Erythroblast (primary cell): ENCODE results near the gene DIP2C.
"Not testable (repeated sequence)": the region's sequence is repeated elsewhere in the genome, so short reads cannot be mapped to it uniquely, and the experiment has no call there.

ENCODE experiments used
- DNase-seq, 2 experiments: peaks; one replicate each; lab custom pipeline; 2025; lab: John Stamatoyannopoulos, UW
- GATA1 ChIP-seq: IDR thresholded peaks from 2 replicates; pipeline ENCODE4 v1.6.1; 2011; ENCODE audit warnings: low read depth, mild to moderate bottlenecking, control low read depth, low read length, moderate library complexity
- POLR2A ChIP-seq: IDR thresholded peaks from 2 replicates; pipeline ENCODE4 v1.6.1; 2011; ENCODE audit warnings: mild to moderate bottlenecking, low read length

DIP2C gene

GRCh38 chr10:641149-642010 lies 48.1 kb downstream of the DIP2C start:
- TF ChIP-seq GATA1 (no peak), POLR2A (no peak)

GRCh38 chr10:640673-641045 lies 48.8 kb downstream of the DIP2C start:
- TF ChIP-seq POLR2A (no peak), GATA1 (no peak)
- DNase-seq = no peak

More at GRCh38 chr10:641149-642010, 48.1 kb downstream of the DIP2C start:
- no peak for DNase-seq

GRCh38 chr10:639751-640672 lies 49.5 kb downstream of the DIP2C start:
- no peak for DNase-seq

DNA sequence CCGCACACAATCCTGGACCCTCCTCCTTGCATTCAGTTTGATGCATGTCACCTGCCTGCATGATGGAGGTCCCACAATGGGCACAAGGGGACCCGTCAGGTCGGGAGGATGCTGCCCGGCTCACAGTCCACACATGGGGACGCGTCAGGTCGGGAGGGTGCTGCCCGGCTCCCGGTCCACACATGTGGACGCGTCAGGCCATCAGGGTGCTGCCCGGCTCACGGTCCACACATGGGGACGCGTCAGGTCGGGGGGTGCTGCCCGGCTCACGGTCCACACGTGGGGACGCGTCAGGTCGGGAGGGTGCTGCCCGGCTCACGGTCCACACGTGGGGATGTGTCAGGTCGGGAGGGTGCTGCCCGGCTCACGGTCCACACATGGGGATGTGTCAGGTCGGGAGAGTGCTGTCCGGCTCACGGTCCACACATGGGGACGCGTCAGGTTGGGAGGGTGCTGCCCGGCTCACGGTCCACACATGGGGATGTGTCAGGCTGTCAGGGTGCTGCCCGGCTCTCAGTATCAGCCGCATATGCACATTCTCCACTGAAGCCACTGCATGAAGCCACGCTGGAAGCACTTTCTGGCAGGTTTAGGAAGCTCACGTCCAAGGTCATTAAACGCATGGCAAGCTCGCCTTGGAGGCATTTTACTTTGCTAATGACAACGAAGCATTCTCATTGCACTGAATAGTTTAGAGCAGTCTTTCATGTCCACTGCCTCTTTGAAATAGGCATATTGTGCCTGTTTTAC lies 50.3 kb downstream of the DIP2C start:
- TF ChIP-seq GATA1 = no peak
- no peak for TF ChIP-seq POLR2A
- DNase-seq = no peak

More at GRCh38 chr10:639751-640672, 49.5 kb downstream of the DIP2C start:
- TF ChIP-seq GATA1 (no peak), POLR2A (no peak)

- TF ChIP-seq POLR2A (no peak), GATA1 (no peak)
These were observed 51.7 kb downstream of the DIP2C start for GRCh38 chr10:637771-638195.

DNA sequence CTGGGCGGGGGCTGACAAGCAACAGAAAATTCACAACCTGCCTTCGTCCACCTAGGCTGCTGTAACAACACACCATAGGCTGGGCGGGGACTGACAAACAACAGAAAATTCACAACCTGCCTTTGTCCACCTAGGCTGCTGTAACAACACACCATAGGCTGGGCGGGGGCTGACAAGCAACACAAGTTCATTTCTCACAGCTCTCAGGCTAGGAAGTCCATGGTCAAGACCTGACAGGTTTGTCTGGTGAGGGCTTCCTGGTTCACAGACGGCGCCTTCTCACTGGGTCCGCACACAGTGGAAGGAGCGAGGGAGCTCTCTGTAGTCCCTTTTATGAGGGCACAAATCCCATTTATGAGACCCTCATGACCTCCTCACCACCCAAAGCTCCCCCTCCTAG lies 52.2 kb downstream of the DIP2C start:
- DNase-seq = no peak
- no peak for TF ChIP-seq POLR2A

More at GRCh38 chr10:637771-638195, 51.7 kb downstream of the DIP2C start:
- DNase-seq = no peak

GRCh38 chr10:636769-637168 lies 52.7 kb downstream of the DIP2C start:
- TF ChIP-seq POLR2A (no peak), GATA1 (no peak)
- no peak for DNase-seq

DNA sequence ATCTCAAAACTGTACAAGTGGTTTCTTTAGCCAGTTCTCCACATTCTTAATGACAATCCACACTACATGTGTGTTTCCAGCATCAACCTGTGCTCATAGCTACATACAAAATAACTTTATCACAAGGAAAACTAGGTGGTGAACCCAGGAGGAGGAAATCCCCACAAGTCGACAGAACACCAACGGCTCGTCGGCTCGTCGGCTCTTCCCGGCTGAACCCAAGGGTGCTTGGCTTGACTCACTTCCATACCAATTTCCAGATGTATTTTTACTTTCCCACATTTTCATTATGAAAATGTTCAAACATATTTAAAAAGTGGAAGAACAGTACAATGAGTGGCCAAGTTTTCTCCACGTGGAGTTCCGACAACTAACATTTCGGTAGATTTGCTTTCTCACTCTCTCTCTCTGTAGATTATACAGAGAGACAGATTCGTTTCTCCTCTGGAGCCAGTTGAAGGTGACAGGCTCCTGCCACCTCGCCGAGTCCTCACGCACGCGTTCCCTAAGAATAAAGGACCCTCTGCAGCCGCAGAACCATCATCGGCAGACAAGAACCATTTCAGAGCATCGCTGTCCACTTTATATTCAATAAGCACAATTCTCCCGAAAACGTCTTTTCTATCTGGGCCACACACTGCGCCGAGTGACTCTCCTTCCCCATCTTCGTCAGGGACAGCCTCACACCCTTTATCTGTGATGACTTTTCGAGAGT lies 53.3 kb downstream of the DIP2C start:
- TF ChIP-seq GATA1 (no peak), POLR2A (no peak)
- no peak for DNase-seq

GRCh38 chr10:635088-635861 lies 54.2 kb downstream of the DIP2C start:
- TF ChIP-seq POLR2A (no peak), GATA1 (no peak)
- no peak for DNase-seq

GRCh38 chr10:634256-634655 lies 55.2 kb downstream of the DIP2C start:
- DNase-seq = no peak
- TF ChIP-seq GATA1 (no peak), POLR2A (no peak)

DNA sequence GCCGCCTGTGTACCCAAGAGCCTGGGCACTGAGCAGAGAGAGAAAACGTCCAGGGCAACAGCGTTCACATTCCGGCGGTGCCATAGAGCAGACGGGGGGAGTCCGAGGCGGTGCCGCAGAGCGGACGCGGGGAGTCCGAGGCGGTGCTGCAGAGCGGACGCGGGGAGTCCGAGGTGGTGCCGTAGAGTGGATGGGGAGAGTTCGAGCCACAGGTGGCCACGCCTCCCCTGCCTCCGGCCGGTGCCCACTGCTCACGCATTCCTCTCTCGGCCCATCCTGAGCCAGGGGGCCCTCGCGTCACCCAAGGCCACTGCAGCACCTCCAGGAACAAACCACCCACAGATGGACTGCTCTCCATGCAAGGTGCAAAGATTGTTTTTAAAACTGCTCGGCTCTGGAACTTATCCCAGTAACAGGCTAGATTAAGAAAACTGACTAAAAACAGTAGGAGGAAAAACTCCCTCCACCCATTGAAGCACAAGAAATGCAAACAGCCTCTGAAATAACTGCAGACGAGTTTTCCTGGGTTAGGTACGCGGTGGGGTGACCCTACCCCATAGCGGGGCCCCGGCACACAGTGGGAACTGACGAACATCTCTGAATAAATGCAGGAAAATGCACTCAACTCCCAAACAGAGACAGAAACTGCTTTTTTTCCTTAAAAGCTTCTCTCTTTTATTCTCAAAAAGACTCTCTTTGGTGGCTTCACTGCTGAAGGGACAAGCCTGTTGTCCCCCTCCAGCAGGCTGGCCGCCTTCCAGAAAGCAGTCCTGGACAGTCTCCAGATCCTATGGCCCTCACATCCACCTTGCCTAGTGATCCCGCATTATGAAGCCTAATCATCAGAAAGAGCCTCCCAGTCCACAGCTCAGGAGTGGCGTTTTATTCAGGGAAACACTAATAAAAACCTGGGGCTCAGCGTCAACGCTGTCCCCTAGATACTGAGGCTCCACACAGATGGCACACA lies 55.9 kb downstream of the DIP2C start:
- TF ChIP-seq GATA1 (no peak), POLR2A (no peak)
- no peak for DNase-seq

GRCh38 chr10:632807-633177 lies 56.7 kb downstream of the DIP2C start:
- DNase-seq = not testable (repeated sequence)

GRCh38 chr10:632155-632806 lies 57.2 kb downstream of the DIP2C start:
- DNase-seq = not testable (repeated sequence)
